ENCODE measurements around the gene NECTIN4.

Gene NECTIN4

GRCh38 chr1:161083748-161084596 is 5.4 kb downstream of the NECTIN4 start:
- DNase-seq (ENCODE audit: low read depth): no peak
- no peak overlapping the region for H3K4me3 ChIP-seq (ENCODE audit: control insufficient read depth, low read depth, low read length)
- TF ChIP-seq CTCF (conservative IDR thresholded peaks at IDR 0.05; ENCODE audit: control insufficient read depth, insufficient read depth, low read depth, low read length): no peak

- TF ChIP-seq CTCF (conservative IDR thresholded peaks at IDR 0.05; ENCODE audit: control insufficient read depth, insufficient read depth, low read depth, low read length): no peak
- no peak overlapping the region for H3K4me3 ChIP-seq (ENCODE audit: control insufficient read depth, low read depth, low read length)
- DNase-seq (ENCODE audit: low read depth): peak; percentile 97
Measured at GRCh38 chr1:161082996-161083747, 6.2 kb downstream of the NECTIN4 start.

GRCh38 chr1:161082483-161082882 is 6.9 kb downstream of the NECTIN4 start:
- no peak overlapping the region for H3K4me3 ChIP-seq (ENCODE audit: control insufficient read depth, low read depth, low read length)
- no peak for DNase-seq (ENCODE audit: low read depth)
- TF ChIP-seq CTCF (conservative IDR thresholded peaks at IDR 0.05; ENCODE audit: control insufficient read depth, insufficient read depth, low read depth, low read length): no peak

GRCh38 chr1:161081519-161081918 is 7.8 kb downstream of the NECTIN4 start:
- DNase-seq (ENCODE audit: low read depth): no peak
- no peak for TF ChIP-seq CTCF (conservative IDR thresholded peaks at IDR 0.05; ENCODE audit: control insufficient read depth, insufficient read depth, low read depth, low read length)
- H3K4me3 ChIP-seq (ENCODE audit: control insufficient read depth, low read depth, low read length): no peak overlapping the region

- DNase-seq (ENCODE audit: low read depth): peak; percentile 76
- no peak overlapping the region for H3K4me3 ChIP-seq (ENCODE audit: control insufficient read depth, low read depth, low read length)
- no peak for TF ChIP-seq CTCF (conservative IDR thresholded peaks at IDR 0.05; ENCODE audit: control insufficient read depth, insufficient read depth, low read depth, low read length)
Measured at GRCh38 chr1:161080441-161081405, 8.6 kb downstream of the NECTIN4 start.

GRCh38 chr1:161079436-161080110 is 9.8 kb downstream of the NECTIN4 start:
- no peak overlapping the region for H3K4me3 ChIP-seq (ENCODE audit: control insufficient read depth, low read depth, low read length)
- no peak for TF ChIP-seq CTCF (conservative IDR thresholded peaks at IDR 0.05; ENCODE audit: control insufficient read depth, insufficient read depth, low read depth, low read length)
- no peak for DNase-seq (ENCODE audit: low read depth)
